GM12801 (cell line): ENCODE results near the gene OR51G1.
"Not testable (repeated sequence)": the region's sequence is repeated elsewhere in the genome, so short reads cannot be mapped to it uniquely, and the experiment has no call there.

ENCODE experiments used
- CTCF ChIP-seq: IDR thresholded peaks from one replicate; pipeline ENCODE4 v1.5.1; 2011; ENCODE audit warnings: control low read depth; ENCODE audit not compliant: insufficient read length; ENCODE audit errors: extremely low read depth

OR51G1 gene

GRCh38 chr11:4924239-4924638, at the start of gene OR51G1:
Gene OR51G1, minus strand, starts transcription at chr11:4924339. Its CDS starts 0 bp downstream, at chr11:4924339.
- no peak for TF ChIP-seq CTCF

- no peak for TF ChIP-seq CTCF
These were observed 38.7 kb upstream of the OR51G1 start for GRCh38 chr11:4962816-4963215.

- no peak for TF ChIP-seq CTCF
These were observed 36.7 kb upstream of the OR51G1 start for GRCh38 chr11:4960877-4961276.

GRCh38 chr11:4957396-4957795, 33.3 kb upstream of the OR51G1 start:
- no peak for TF ChIP-seq CTCF

- not testable (repeated sequence) for TF ChIP-seq CTCF
These were observed 31.5 kb upstream of the OR51G1 start, which contains the start of gene OR51A2 for GRCh38 chr11:4955613-4956012. Gene OR51A2, minus strand, starts transcription at chr11:4955713. Its CDS starts 0 bp downstream, at chr11:4955713.

- no peak for TF ChIP-seq CTCF
These were observed 23.4 kb upstream of the OR51G1 start, which contains the start of gene OR51A4 for GRCh38 chr11:4947505-4947904. Gene OR51A4, minus strand, starts transcription at chr11:4947605. Its CDS starts 505 bp downstream, at chr11:4947100.

GRCh38 chr11:4936745-4937144, 12.6 kb upstream of the OR51G1 start:
- TF ChIP-seq CTCF, result no peak
